GM21529 (cell line): ENCODE measurements around the gene TENM3.

Experiments used
- ATAC-seq: cut with Tn5 transposase; IDR thresholded peaks from one replicate; pipeline ENCODE4 v1.9.1; 2021; ENCODE audit not compliant: unreplicated experiment

TENM3 gene

GRCh38 chr4:182828360-182829025 is 585.3 kb downstream of the TENM3 start:
- ATAC-seq: no peak

- no peak for ATAC-seq
Measured at GRCh38 chr4:182829196-182829595, 586.0 kb downstream of the TENM3 start.

GRCh38 chr4:182831376-182831775 is 588.2 kb downstream of the TENM3 start:
- no peak for ATAC-seq

GRCh38 chr4:182832352-182833120 is 589.3 kb downstream of the TENM3 start:
- ATAC-seq: peak; percentile 47

GRCh38 chr4:182835006-182835740 is 592.0 kb downstream of the TENM3 start:
- no peak for ATAC-seq

- ATAC-seq: no peak
Measured at GRCh38 chr4:182837831-182838230, 594.6 kb downstream of the TENM3 start.

GRCh38 chr4:182838535-182838934 is 595.3 kb downstream of the TENM3 start:
- no peak for ATAC-seq

- ATAC-seq: no peak
Measured at GRCh38 chr4:182839256-182839655, 596.1 kb downstream of the TENM3 start.

- ATAC-seq: no peak
Measured at GRCh38 chr4:182840108-182840507, 596.9 kb downstream of the TENM3 start.

GRCh38 chr4:182842104-182842600 is 599.0 kb downstream of the TENM3 start:
- ATAC-seq: no peak

- no peak for ATAC-seq
Measured at GRCh38 chr4:182842759-182843390, 599.7 kb downstream of the TENM3 start.

GRCh38 chr4:182843808-182844325 is 600.7 kb downstream of the TENM3 start:
- ATAC-seq: no peak

GRCh38 chr4:182845618-182846017 is 602.4 kb downstream of the TENM3 start:
- no peak for ATAC-seq

GRCh38 chr4:182846036-182846435 is 602.8 kb downstream of the TENM3 start:
- no peak for ATAC-seq

- ATAC-seq: no peak
Measured at GRCh38 chr4:182847576-182848450, 604.6 kb downstream of the TENM3 start.

GRCh38 chr4:182848685-182849084 is 605.5 kb downstream of the TENM3 start:
- ATAC-seq: no peak
